ENCODE results near the gene ABHD6. TPM values are rescaled to one million over a fixed set of nuclear protein-coding genes. Genes with fewer than 3 reads are reported as not detected.
"Not testable (repeated sequence)": the region's sequence is repeated elsewhere in the genome, so short reads cannot be mapped to it uniquely, and the experiment has no call there.

ABHD6 gene
- total RNA-seq, 2 donors from 2014 or later = 16.5 to 24.5 TPM

- Histone ChIP-seq H3K9ac (ENCODE audit: low read depth in 2 of 2, low read length in 2 of 2) (no peak overlapping the region), H3K4me1 (no peaks in the 10 kb centered on the region), H3K4me3 (no peak overlapping the region), H3K9me3 (no peaks in the 10 kb centered on the region), H3K27me3 (no peaks in the 10 kb centered on the region), H3K27ac (no peak overlapping the region), H3K36me3 (no peaks in the 10 kb centered on the region)
- no peak for DNase-seq
- intact Hi-C loops (cut with DNase I) = no loop called here
- TF ChIP-seq CTCF (IDR thresholded peaks at IDR 0.05) = no peak
Observed at GRCh38 chr3:58288011-58288728, 50.6 kb downstream of the ABHD6 start.

- H3K27ac ChIP-seq; H3K9ac ChIP-seq (ENCODE audit: low read depth in 2 of 2, low read length in 2 of 2); H3K27me3 ChIP-seq; H3K9me3 ChIP-seq; H3K4me1 ChIP-seq; H3K36me3 ChIP-seq; DNase-seq; intact Hi-C loops (cut with DNase I); H3K4me3 ChIP-seq: not testable (repeated sequence)
Observed at GRCh38 chr3:58288964-58289613, 51.5 kb downstream of the ABHD6 start.

GRCh38 chr3:58290446-58290845, 52.9 kb downstream of the ABHD6 start:
- not testable (repeated sequence) for H3K27ac ChIP-seq, H3K9me3 ChIP-seq

GRCh38 chr3:58291671-58292338, 54.2 kb downstream of the ABHD6 start:
- intact Hi-C loops (cut with DNase I) = no loop called here
- H3K36me3 ChIP-seq = no peaks in the 10 kb centered on the region
- no peak for TF ChIP-seq CTCF (IDR thresholded peaks at IDR 0.05)

More at GRCh38 chr3:58290446-58290845, 52.9 kb downstream of the ABHD6 start:
- H3K4me3 ChIP-seq; H3K9ac ChIP-seq (ENCODE audit: low read depth in 2 of 2, low read length in 2 of 2); H3K4me1 ChIP-seq; H3K27me3 ChIP-seq; DNase-seq; H3K36me3 ChIP-seq; intact Hi-C loops (cut with DNase I): not testable (repeated sequence)

GRCh38 chr3:58292866-58293265, 55.3 kb downstream of the ABHD6 start:
- no peaks in the 10 kb centered on the region for H3K36me3 ChIP-seq
- H3K9ac ChIP-seq (ENCODE audit: low read depth in 2 of 2, low read length in 2 of 2) = no peak overlapping the region
- H3K4me1 ChIP-seq = no peaks in the 10 kb centered on the region
- no peak for TF ChIP-seq CTCF (IDR thresholded peaks at IDR 0.05)
- no peak overlapping the region for H3K27ac ChIP-seq
- H3K9me3 ChIP-seq = no peaks in the 10 kb centered on the region
- intact Hi-C loops (cut with DNase I) = no loop called here
- H3K4me3 ChIP-seq = no peak overlapping the region
- no peaks in the 10 kb centered on the region for H3K27me3 ChIP-seq
- no peak for DNase-seq

More at GRCh38 chr3:58291671-58292338, 54.2 kb downstream of the ABHD6 start:
- Histone ChIP-seq H3K9ac (ENCODE audit: low read depth in 2 of 2, low read length in 2 of 2) (no peak overlapping the region), H3K9me3 (no peaks in the 10 kb centered on the region), H3K4me3 (no peak overlapping the region), H3K27ac (no peak overlapping the region), H3K27me3 (no peaks in the 10 kb centered on the region), H3K4me1 (no peaks in the 10 kb centered on the region)
- DNase-seq = no peak

GRCh38 chr3:58293516-58293915, 55.9 kb downstream of the ABHD6 start:
- H3K36me3 ChIP-seq = no peaks in the 10 kb centered on the region
- intact Hi-C loops (cut with DNase I) = no loop called here
- H3K27me3 ChIP-seq = no peaks in the 10 kb centered on the region
- H3K9ac ChIP-seq (ENCODE audit: low read depth in 2 of 2, low read length in 2 of 2) = no peak overlapping the region
- H3K9me3 ChIP-seq = no peaks in the 10 kb centered on the region
- TF ChIP-seq CTCF (IDR thresholded peaks at IDR 0.05) = no peak
- H3K4me3 ChIP-seq = no peak overlapping the region
- no peaks in the 10 kb centered on the region for H3K4me1 ChIP-seq
- H3K27ac ChIP-seq = no peak overlapping the region
- no peak for DNase-seq

Measured in colonic mucosa (tissue), 4 donors.